ENCODE data around the gene PPA2. TPM values are rescaled to one million over a fixed set of nuclear protein-coding genes. Genes with fewer than 3 reads are reported as not detected.

Gene PPA2
- total and polyA plus RNA-seq, 10 of the 15 experiments (the other 5 are each of a cell fraction or from before 2014, with no cell fraction given) = 93.8 to 293 (median 146) TPM

- RAD21 ChIA-PET (ENCODE audit: unreplicated experiment) = no interaction called here
- in situ Hi-C loops (cut with MboI) = no loop called here
- FAIRE-seq = no peak
These were observed 125.1 kb downstream of the PPA2 start for GRCh38 chr4:105348719-105349118.

More at GRCh38 chr4:105348719-105349118, 125.1 kb downstream of the PPA2 start:
- no peak overlapping the region for H3K4me3 ChIP-seq
- intact Hi-C loops (cut with micrococcal nuclease; ENCODE audit: unreplicated experiment) = no loop called here
- H3K4me1 ChIP-seq (ENCODE audit: control insufficient read depth, insufficient read depth, low read length) = peaks cover 5% of the 10 kb centered on the region
- ChIA-PET POLR2A (interaction anchor here (0.6 kb wide), 1 partner anchor 292 kb away, joined by 4 read pairs; no protein-coding TSS in a partner anchor), CTCF (no interaction called here), SMC1A (ENCODE audit: uncharacterized antibody, unreplicated experiment) (interaction anchor here (1.2 to 1.4 kb wide), 2 partner anchors 9 to 61 kb away, joined by 3 read pairs; no protein-coding TSS in a partner anchor)
- 100% methylated on average over 1 of the region's 1 CpG for WGBS (ENCODE audit: insufficient coverage, insufficient replicate concordance, low lambda C conversion rate, missing lambda C conversion rate)
- H3K9ac ChIP-seq (ENCODE audit: control insufficient read depth, insufficient read depth, low read length) = no peak overlapping the region
- no peak overlapping the region for H3K4me2 ChIP-seq (ENCODE audit: control insufficient read depth, insufficient read depth)
- ATAC-seq (no peak), DNase-seq (ENCODE audit: low read depth, low spot score) (no peak)
- H3K9me3 ChIP-seq (replicated peaks; ENCODE audit: control insufficient read depth, insufficient read depth, low read length) = no peaks in the 10 kb centered on the region
- no peaks in the 10 kb centered on the region for H4K20me1 ChIP-seq (ENCODE audit: control insufficient read depth, insufficient read depth)
- H3K79me2 ChIP-seq (ENCODE audit: control insufficient read depth, insufficient read depth, low read length) = no peaks in the 10 kb centered on the region
- no peak for TF ChIP-seq SUZ12 (IDR thresholded peaks at IDR 0.05; ENCODE audit: unreplicated experiment)
- TF ChIP-seq, protein P1, sequence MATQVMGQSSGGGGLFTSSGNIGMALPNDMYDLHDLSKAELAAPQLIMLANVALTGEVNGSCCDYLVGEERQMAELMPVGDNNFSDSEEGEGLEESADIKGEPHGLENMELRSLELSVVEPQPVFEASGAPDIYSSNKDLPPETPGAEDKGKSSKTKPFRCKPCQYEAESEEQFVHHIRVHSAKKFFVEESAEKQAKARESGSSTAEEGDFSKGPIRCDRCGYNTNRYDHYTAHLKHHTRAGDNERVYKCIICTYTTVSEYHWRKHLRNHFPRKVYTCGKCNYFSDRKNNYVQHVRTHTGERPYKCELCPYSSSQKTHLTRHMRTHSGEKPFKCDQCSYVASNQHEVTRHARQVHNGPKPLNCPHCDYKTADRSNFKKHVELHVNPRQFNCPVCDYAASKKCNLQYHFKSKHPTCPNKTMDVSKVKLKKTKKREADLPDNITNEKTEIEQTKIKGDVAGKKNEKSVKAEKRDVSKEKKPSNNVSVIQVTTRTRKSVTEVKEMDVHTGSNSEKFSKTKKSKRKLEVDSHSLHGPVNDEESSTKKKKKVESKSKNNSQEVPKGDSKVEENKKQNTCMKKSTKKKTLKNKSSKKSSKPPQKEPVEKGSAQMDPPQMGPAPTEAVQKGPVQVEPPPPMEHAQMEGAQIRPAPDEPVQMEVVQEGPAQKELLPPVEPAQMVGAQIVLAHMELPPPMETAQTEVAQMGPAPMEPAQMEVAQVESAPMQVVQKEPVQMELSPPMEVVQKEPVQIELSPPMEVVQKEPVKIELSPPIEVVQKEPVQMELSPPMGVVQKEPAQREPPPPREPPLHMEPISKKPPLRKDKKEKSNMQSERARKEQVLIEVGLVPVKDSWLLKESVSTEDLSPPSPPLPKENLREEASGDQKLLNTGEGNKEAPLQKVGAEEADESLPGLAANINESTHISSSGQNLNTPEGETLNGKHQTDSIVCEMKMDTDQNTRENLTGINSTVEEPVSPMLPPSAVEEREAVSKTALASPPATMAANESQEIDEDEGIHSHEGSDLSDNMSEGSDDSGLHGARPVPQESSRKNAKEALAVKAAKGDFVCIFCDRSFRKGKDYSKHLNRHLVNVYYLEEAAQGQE (IDR thresholded peaks at IDR 0.05; ENCODE audit: low read depth, low read length) = no peak
- TF ChIP-seq ESRRA (IDR thresholded peaks at IDR 0.05; ENCODE audit: low read length) = no peak
- no peak for TF ChIP-seq RBBP5 (conservative IDR thresholded peaks at IDR 0.05)
- TF ChIP-seq PKNOX1 (IDR thresholded peaks at IDR 0.05) = no peak
- no peak for TF ChIP-seq NR2F1 (conservative IDR thresholded peaks at IDR 0.05)
- no peak for TF ChIP-seq FOXM1 (IDR thresholded peaks at IDR 0.05; ENCODE audit: low read depth, low read length)
- TF ChIP-seq NFYB (IDR thresholded peaks at IDR 0.05; ENCODE audit: insufficient read depth, low read depth, low read length) = no peak
- no peak for TF ChIP-seq MAX (IDR thresholded peaks at IDR 0.05; ENCODE audit: low read depth, low read length)
- no peak for TF ChIP-seq SRF (IDR thresholded peaks at IDR 0.05; ENCODE audit: low read depth in 2 of 2, low read length in 2 of 2)
- no peak for TF ChIP-seq TAF1 (IDR thresholded peaks at IDR 0.05; ENCODE audit: borderline replicate concordance, low read depth, low read length)
- no peak overlapping the region for H3K27ac ChIP-seq (ENCODE audit: control insufficient read depth, insufficient read depth)
- no TSS peak for BruUV-seq (replicated peaks)
- H2AFZ ChIP-seq (ENCODE audit: control insufficient read depth, low read depth, low read length) = no peak overlapping the region
- no peaks in the 10 kb centered on the region for H3K27me3 ChIP-seq (replicated peaks in 1 of 2; ENCODE audit: control insufficient read depth in 2 of 2, insufficient read depth in 2 of 2, low read length in 1 of 2)
- no peaks in the 10 kb centered on the region for H3K36me3 ChIP-seq (ENCODE audit: control insufficient read depth in 2 of 2, insufficient read depth in 2 of 2, low read length in 1 of 2)

Measured in GM12878 (cell line).